GM12892 (cell line): ENCODE measurements around the gene UBALD2.
"Not testable (repeated sequence)": the region's sequence is repeated elsewhere in the genome, so short reads cannot be mapped to it uniquely, and the experiment has no call there.

Experiments
- DNase-seq: peaks from one replicate; pipeline ENCODE4 v3.0.0; 2011; ENCODE audit not compliant: insufficient read length
- FAIRE-seq: peaks from 2 replicates; lab custom pipeline; 2011; peaks lifted over from hg19 to GRCh38; lab: Jason Lieb, UNC
- POLR2A ChIP-seq: IDR thresholded peaks from 2 replicates; pipeline ENCODE4 v1.6.1; 2011; ENCODE audit warnings: low read depth, low read length, control low read depth
- POLR2AphosphoS5 ChIP-seq: IDR thresholded peaks from 2 replicates; pipeline ENCODE4 v1.6.1; 2011; ENCODE audit warnings: low read depth, low read length, control low read depth
- TAF1 ChIP-seq: IDR thresholded peaks from 2 replicates; pipeline ENCODE4 v1.6.1; 2011; ENCODE audit warnings: low read depth, mild to moderate bottlenecking, control low read depth, low read length, borderline replicate concordance

The UBALD2 gene

DNA sequence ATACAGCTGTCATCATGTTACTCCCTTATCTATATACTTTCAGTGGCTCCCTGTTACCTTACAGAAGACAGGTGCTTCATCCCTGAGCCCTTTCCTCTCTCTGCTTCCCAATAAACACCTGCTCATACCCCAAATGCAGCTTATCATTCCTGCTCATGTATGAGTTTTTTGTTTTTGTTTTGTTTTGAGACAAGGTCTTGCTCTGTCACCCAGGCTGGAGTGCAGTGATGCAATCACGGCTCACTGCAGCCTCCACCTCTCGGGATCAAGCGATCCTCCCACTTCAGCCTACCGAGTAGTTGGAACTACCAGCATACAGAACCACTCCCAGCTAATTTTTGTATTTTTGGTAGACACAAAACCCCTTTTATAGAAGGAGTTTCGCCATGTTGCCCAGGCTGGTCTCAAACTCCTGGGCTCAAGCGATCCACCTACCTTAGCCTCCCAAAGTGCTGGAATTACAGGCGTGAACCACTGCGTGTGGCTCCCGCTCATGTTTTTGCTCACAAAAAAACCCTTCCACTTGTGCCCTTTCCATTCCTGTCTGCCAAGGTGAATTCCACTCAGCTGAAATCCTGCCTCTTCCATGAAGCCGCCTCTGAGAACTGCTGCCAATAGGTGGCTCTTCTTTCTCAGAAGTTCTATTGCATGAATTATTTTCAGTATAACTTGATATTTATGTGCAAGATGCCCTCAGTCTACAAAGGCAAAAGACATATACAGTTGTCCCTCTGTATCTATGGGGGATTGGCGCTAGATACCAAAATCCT lies 16.9 kb upstream of the UBALD2 start:
- DNase-seq: no peak
- no peak for FAIRE-seq
- no peak for TF ChIP-seq POLR2AphosphoS5

DNA sequence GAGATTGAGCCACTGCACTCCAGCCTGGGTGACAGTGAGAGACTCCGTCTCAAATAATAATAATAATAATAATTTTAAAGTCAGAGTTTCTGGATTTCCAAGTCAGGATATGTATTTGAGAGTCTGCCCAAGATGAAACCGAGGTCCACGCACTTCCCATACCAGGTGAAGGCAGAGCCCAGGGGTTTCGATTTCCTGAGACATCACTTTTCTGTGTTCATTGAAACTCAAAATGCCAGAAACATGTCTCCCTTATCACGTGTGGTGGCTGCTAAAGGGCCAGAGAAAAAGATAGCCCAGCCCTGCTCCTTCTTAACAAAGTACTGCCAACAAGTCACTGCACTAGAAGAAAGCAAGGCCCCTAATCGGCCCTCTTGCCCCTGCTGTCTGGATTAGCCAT lies 15.0 kb upstream of the UBALD2 start:
- FAIRE-seq: no peak
- TF ChIP-seq POLR2A: no peak
- no peak for TF ChIP-seq TAF1
- no peak for TF ChIP-seq POLR2AphosphoS5
- no peak for DNase-seq

DNA sequence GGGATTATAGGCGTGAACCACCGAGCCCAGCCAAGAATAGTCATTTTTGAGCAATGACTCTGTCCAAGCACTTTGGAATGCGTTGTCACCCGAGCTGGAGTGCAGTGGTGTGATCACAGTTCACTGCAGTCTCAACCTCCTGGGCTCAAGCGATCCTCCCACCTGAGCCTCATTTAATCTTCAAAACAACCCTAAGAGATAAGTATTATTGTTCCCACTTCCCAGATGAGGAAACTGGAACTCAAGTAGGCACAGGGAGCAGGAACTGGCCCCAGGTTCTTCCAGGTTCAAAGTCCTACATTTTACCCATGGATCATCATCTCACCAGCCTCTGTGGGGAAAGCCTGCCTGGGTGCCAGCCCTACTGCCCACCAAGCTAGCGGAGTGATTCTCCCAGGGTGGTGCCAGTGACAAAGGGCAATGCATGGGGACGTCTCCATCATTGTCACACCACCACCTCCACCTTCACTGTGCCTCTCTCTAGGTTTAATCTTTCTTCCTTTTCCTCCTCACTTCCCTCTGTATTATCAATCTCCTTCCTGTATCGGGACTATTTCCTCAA lies 13.6 kb upstream of the UBALD2 start:
- TF ChIP-seq POLR2A: no peak
- no peak for TF ChIP-seq TAF1
- FAIRE-seq (peak; percentile 67), DNase-seq (no peak)

DNA sequence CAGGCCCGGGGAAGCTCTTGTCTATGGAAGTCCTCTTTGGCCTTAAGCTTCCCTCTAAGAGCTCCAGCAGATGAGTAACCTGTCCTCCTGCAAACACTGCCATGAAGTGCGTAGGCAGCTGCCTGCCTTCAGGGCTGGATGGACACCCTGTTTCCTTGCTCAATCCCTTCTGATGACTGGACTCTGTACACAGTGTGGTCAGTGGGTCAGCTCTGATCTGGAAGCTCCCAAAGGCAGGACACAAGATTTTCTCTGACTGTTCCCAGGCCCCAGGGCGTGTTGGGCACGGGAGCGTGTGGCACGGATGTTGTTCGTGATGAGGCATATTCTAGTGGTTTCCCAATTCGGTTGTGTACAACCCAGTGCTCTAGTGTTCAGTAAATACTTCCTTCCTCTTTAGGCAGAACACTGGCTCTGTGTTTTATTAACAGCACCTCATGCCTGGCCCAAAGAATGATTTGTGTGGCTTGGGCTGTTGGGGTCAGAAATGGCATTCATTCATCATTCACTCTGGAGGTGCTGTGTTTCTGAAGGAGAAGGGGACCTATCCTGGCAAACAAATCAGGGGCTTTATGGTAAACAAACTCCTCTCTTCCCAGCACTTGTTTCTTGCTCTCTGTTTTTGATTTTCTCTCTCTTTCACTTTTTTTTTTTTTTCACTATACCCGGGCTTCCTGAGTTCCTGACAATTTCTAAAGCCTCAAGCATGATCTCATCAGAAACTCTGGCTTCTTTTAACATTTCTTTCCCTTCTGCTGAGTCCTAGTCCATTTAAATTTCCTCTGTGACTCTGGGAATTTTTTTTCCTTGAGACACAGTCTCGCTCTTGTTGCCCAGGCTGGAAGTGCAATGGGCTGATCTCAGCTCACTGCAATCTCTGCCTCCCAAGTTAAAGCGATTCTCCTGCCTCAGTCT lies 12.9 kb upstream of the UBALD2 start:
- DNase-seq (no peak), FAIRE-seq (peak; percentile 65)
- peak; percentile 59 for TF ChIP-seq POLR2A
- no peak for TF ChIP-seq POLR2AphosphoS5

DNA sequence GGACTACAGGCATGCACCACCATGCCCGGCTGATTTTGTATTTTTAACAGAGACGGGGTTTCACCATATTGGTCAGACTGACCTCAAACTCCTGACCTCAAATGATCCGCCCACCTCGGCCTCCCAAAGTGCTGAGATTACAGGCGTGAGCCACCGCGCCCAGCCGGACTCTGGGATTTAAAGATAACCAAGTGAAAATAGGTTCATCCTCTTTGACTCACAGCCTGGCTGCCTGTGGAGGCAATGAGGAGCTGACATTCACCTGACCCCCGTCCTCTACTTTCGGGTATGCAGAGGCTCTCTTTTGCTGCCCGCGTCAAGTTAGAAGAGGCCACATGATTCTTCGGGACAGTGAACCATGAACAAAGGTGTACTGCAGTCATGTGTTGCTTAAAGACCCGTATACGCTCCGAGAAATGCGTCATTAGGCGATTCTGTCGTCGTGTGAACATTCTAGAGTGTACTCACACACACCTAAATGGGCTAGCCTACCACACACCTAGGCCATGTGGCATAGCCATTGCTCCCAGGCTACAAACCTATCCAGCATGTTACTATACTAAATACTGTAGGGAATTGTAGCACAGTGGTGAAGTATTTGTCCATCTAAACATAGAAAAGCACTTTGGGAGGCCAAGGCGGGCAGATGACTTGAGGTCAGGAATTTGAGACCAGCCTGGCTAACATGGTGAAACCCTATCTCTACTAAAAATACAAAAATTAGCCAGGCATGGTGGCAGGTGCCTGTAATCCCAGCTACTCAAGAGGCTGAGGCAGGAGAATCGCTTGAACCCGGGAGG lies 12.0 kb upstream of the UBALD2 start:
- not testable (repeated sequence) for FAIRE-seq, DNase-seq

DNA sequence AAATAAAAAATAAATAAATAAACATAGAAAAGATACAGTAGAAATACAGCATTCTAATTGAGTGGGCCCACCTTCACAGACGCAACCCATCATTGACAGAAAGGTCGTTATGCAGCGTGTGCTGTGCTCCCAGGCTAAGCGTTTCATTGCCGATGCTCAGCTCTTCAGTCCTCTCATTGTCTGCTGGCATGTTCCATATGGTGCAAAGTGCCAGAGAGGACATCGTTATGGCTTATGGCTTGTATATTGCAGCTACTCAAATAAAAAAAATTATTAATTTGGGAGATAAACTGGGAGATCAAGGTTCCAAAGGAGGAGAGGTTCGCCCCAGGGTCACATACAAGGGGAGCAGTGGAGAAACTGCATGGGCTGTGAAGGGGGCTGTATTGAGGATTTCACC lies 11.3 kb upstream of the UBALD2 start:
- no peak for TF ChIP-seq POLR2A
- TF ChIP-seq TAF1: no peak
- TF ChIP-seq POLR2AphosphoS5: no peak
- no peak for FAIRE-seq
- DNase-seq: no peak

DNA sequence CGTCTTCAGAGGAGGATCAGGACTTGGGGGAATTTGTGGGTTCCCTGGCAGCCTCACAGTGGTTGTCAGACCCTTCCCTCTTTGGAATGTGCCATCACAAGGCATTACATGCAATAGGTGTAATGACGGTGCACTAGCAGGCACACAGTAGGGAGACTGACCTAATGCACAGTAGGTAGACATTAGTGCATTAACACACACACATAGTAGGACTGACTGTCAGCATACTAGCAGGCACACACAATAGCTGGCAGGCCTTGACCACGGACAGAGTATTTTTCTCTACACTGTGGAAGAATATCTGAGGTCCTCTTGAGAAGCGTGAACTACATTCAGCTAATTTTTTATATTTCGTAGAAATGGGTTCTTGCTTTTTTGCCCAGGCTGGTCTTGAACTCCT lies 10.9 kb upstream of the UBALD2 start:
- TF ChIP-seq TAF1 (no peak), POLR2A (no peak)
- FAIRE-seq (no peak), DNase-seq (no peak)

DNA sequence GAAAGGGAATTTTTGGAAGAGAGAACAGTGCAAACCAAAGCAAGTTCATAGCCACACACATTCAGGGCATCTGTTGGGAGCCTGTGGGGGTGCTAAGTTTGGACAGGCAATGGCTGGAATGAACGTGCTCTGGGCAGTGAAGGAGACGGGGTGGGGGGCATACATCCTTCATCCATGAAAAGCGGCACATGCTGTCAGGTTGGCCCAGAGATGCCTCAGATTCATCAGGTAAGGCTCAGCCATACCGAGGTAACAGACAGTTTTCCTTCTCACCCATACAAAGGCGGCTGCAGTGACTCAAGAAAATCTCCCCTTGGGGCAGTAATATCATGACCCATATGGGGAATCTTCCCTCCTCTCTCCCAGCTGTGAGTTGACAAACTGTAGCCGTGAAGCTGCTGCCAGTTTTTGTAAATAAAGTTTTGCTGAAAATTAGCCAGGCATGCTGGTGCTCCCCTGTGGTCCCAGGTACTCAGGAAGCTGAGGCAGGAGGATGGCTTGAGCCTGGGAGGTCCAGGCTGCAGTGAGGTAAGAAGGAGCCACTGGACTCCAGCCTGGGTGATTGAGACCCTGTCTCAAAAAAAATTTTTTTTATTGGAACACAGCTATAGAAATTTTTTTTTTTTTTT lies 9.2 kb upstream of the UBALD2 start:
- FAIRE-seq (no peak), DNase-seq (no peak)
- no peak for TF ChIP-seq POLR2A
- no peak for TF ChIP-seq POLR2AphosphoS5
- no peak for TF ChIP-seq TAF1

DNA sequence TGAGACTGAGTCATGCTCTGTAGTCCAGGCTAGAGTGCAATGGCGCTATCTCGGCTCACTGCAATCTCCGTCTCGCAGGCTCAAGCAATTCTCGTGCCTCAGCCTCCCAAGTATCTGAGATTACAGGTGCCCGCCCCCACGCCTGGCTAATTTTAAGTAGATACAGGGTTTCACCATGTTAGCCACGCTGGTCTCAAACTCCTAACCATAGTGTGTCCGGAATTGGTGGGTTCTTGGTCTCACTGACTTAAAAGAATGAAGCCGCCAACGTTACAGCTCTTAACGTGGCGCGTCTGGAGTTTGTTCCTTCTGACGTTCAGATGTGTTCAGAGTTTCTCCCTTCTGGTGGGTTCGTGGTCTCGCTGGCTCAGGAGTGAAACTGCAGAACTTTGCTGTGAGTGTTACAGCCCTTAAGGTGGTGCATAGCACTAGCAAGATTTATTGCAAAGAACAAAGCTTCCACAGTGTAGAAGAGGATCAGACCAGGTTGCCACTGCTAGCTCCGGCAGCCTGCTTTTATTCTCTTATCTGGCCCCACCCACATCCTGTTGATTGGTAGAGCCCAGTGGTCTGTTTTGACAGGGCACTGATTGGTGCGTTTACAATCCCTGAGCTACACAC lies 8.6 kb upstream of the UBALD2 start:
- DNase-seq, FAIRE-seq: not testable (repeated sequence)

DNA sequence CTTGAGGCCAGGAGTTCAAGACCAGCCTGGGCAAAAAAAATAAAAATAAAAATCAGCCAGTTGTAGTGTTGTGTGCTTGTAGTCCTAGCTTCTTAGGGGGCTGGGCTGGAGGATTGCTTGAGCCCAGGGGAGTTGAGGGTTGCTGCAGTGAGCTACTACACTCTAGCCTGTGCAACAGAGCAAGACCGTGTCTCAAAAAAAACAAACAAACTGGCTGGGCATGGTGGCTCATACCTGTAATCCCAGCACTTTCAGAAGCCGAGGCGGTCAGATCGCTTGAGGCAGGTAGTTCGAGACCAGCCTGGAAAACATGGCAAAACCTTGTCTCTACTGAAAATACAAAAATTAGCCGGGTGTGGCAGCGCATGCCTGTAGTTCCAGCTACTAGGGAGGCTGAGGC lies 4.9 kb upstream of the UBALD2 start:
- no peak for TF ChIP-seq POLR2A
- TF ChIP-seq TAF1: no peak
- no peak for TF ChIP-seq POLR2AphosphoS5
- peak; percentile 85 for FAIRE-seq
- DNase-seq: no peak

DNA sequence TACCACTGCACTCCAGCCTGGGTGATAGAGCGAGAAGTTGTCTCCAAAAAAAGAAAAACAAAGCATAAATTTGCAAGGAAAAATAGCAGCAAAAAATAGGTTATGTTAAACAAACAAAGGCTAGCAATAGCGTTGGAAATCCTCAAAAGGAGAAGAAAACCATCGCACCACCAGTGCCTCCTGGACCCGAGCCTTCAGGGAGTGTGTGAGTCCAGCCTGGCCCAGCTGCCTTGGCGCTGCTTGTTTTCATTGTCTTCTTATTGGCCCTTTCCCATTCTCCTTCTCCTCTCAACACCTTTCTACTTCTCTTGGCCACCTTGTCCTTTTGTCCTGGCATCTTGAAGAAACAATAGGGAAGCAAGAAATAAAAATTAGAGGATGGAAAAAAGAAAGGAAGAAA lies 4.5 kb upstream of the UBALD2 start:
- DNase-seq (no peak), FAIRE-seq (no peak)
- TF ChIP-seq TAF1: no peak
- TF ChIP-seq POLR2A: no peak
